Occipital lobe (tissue), 2 donors: ENCODE results near the gene DAW1. TPM values are rescaled to one million over a fixed set of nuclear protein-coding genes. Genes with fewer than 3 reads are reported as not detected.

ENCODE experiments used
- DNase-seq: peaks from one replicate; lab custom pipeline; 2025; lab: John Stamatoyannopoulos, UW
- total RNA-seq: library from RNA; depleted of rRNA; stranded (reverse); fragments of >200 nt; gene quantifications from one replicate; pipeline ENCODE4 v1.2.3, GENCODE V29; 2014

Gene DAW1
- total RNA-seq, 1 donor from 2014 or later: 1.1 TPM

GRCh38 chr2:227862227-227862740 lies 9.1 kb upstream of the DAW1 start:
- no peak for DNase-seq

GRCh38 chr2:227862741-227863588 lies 8.5 kb upstream of the DAW1 start:
- DNase-seq: no peak

GRCh38 chr2:227864161-227864756 lies 7.2 kb upstream of the DAW1 start:
- DNase-seq: no peak

- no peak for DNase-seq
These were observed 6.1 kb upstream of the DAW1 start for GRCh38 chr2:227865291-227865690.

- DNase-seq: no peak
These were observed 4.0 kb upstream of the DAW1 start for GRCh38 chr2:227867386-227867785.

- DNase-seq: no peak
These were observed 589 bp upstream of the DAW1 start for GRCh38 chr2:227870710-227871374.

- DNase-seq: no peak
These were observed 1.2 kb downstream of the DAW1 start for GRCh38 chr2:227872676-227873075.

- no peak for DNase-seq
These were observed 4.9 kb downstream of the DAW1 start for GRCh38 chr2:227876300-227876801.

GRCh38 chr2:227877421-227878310 lies 6.2 kb downstream of the DAW1 start:
- no peak for DNase-seq

- no peak for DNase-seq
These were observed 9.0 kb downstream of the DAW1 start for GRCh38 chr2:227880460-227880859.

GRCh38 chr2:227881866-227882517 lies 10.6 kb downstream of the DAW1 start:
- DNase-seq: no peak

- DNase-seq: no peak
These were observed 13.1 kb downstream of the DAW1 start for GRCh38 chr2:227884511-227884947.

GRCh38 chr2:227886149-227886548 lies 14.7 kb downstream of the DAW1 start:
- no peak for DNase-seq

GRCh38 chr2:227888289-227888688 lies 16.9 kb downstream of the DAW1 start:
- no peak for DNase-seq

- no peak for DNase-seq
These were observed 17.9 kb downstream of the DAW1 start for GRCh38 chr2:227889336-227889735.

- no peak for DNase-seq
These were observed 19.2 kb downstream of the DAW1 start for GRCh38 chr2:227890495-227891079.

GRCh38 chr2:227891673-227892072 lies 20.2 kb downstream of the DAW1 start:
- no peak for DNase-seq

GRCh38 chr2:227903381-227903780 lies 31.9 kb downstream of the DAW1 start:
- DNase-seq: no peak

GRCh38 chr2:227906991-227907390 lies 35.6 kb downstream of the DAW1 start:
- DNase-seq: no peak
